SK-N-SH treated with all-trans-retinoic acid at 6 μM for 48 hours (cell line): ENCODE measurements around the gene COL15A1.

Experiments
- ATAC-seq: fragments of 200-7000 bp; cut with Tn5 transposase; 3 replicates; pipeline ENCODE4 v1.9.1; 2020; ENCODE audit warnings: mild to moderate bottlenecking, moderate library complexity
- ARNTL ChIP-seq: fragments of 450-650 bp; formaldehyde crosslinking; IDR thresholded peaks from 2 replicates; pipeline ENCODE4 v1.5.0; 2020; ENCODE audit warnings: low read depth, mild to moderate bottlenecking, moderate library complexity, borderline replicate concordance
- BACH2 ChIP-seq: fragments of 250-450 bp; sonication (Bioruptor Pico); IDR thresholded peaks from 2 replicates; pipeline ENCODE4 v1.9.0; 2021; ENCODE audit warnings: mild to moderate bottlenecking, borderline replicate concordance
- CREB5 ChIP-seq: fragments of 250-450 bp; sonication (Bioruptor Pico); IDR thresholded peaks from 2 replicates; pipeline ENCODE4 v1.5.1; 2020; ENCODE audit warnings: low read depth, mild to moderate bottlenecking, moderate library complexity
- CSDC2 ChIP-seq: fragments of 250-450 bp; sonication (Bioruptor Pico); IDR thresholded peaks from 2 replicates; pipeline ENCODE4 v1.5.0; 2020; ENCODE audit warnings: mild to moderate bottlenecking, moderate library complexity
- CSRNP3 ChIP-seq: fragments of 250-450 bp; sonication (Bioruptor Pico); IDR thresholded peaks from 2 replicates; pipeline ENCODE4 v1.5.1; 2021; ENCODE audit warnings: mild to moderate bottlenecking, moderate library complexity
- ESRRG ChIP-seq: fragments of 250-450 bp; sonication (Bioruptor Pico); IDR thresholded peaks from 2 replicates; pipeline ENCODE4 v1.6.1; 2021; ENCODE audit warnings: mild to moderate bottlenecking
- ISL1 ChIP-seq: fragments of 250-450 bp; sonication (Bioruptor Pico); IDR thresholded peaks from 2 replicates; pipeline ENCODE4 v2.1.2; 2022; ENCODE audit warnings: mild to moderate bottlenecking, moderate library complexity
- PPARA ChIP-seq: fragments of 250-450 bp; sonication (Bioruptor Pico); IDR thresholded peaks from 2 replicates; pipeline ENCODE4 v1.5.0; 2020; ENCODE audit warnings: mild to moderate bottlenecking, borderline replicate concordance
- SNAI2 ChIP-seq: fragments of 250-450 bp; sonication (Bioruptor Pico); IDR thresholded peaks from 2 replicates; pipeline ENCODE4 v1.5.0; 2020; ENCODE audit warnings: mild to moderate bottlenecking, moderate library complexity
- TCF4 ChIP-seq: fragments of 250-450 bp; sonication (Bioruptor Pico); IDR thresholded peaks from 2 replicates; pipeline ENCODE4 v1.8.0; 2021; ENCODE audit warnings: mild to moderate bottlenecking, moderate library complexity, borderline replicate concordance
- TOX ChIP-seq: fragments of 250-450 bp; sonication (Bioruptor Pico); IDR thresholded peaks from 2 replicates; pipeline ENCODE4 v1.8.0; 2021; ENCODE audit warnings: mild to moderate bottlenecking, moderate library complexity, borderline replicate concordance
- TSHZ2 ChIP-seq: fragments of 250-450 bp; sonication (Bioruptor Pico); IDR thresholded peaks from 2 replicates; pipeline ENCODE4 v1.5.0; 2020; ENCODE audit warnings: mild to moderate bottlenecking, moderate library complexity
- ZC3H10 ChIP-seq: fragments of 250-450 bp; sonication (Bioruptor Pico); IDR thresholded peaks from 2 replicates; pipeline ENCODE4 v1.5.1; 2021; ENCODE audit warnings: mild to moderate bottlenecking, moderate library complexity
- ZFP30 ChIP-seq: fragments of 450-650 bp; formaldehyde crosslinking; IDR thresholded peaks from 2 replicates; pipeline ENCODE4 v1.5.0; 2022; ENCODE audit warnings: mild to moderate bottlenecking, moderate library complexity
- ZNF565 ChIP-seq: fragments of 450-650 bp; formaldehyde crosslinking; conservative IDR thresholded peaks from 2 replicates; pipeline ENCODE4 v1.5.0; 2020; ENCODE audit warnings: low read depth, mild to moderate bottlenecking, moderate library complexity
- ZNF70 ChIP-seq: fragments of 450-650 bp; formaldehyde crosslinking; IDR thresholded peaks from 2 replicates; pipeline ENCODE4 v1.5.0; 2020; ENCODE audit warnings: mild to moderate bottlenecking, moderate library complexity
- TF ChIP-seq, protein P1 (sequence below): fragments of 250-450 bp; sonication (Bioruptor Pico); IDR thresholded peaks from 2 replicates; pipeline ENCODE4 v1.8.0; 2020; ENCODE audit warnings: mild to moderate bottlenecking, moderate library complexity, borderline replicate concordance
- TF ChIP-seq, protein P2 (sequence below): fragments of 250-450 bp; sonication (Bioruptor Pico); IDR thresholded peaks from 2 replicates; pipeline ENCODE4 v1.8.0; 2021; ENCODE audit warnings: low read depth, mild to moderate bottlenecking, moderate library complexity, borderline replicate concordance

Gene COL15A1

GRCh38 chr9:99056186-99056585 is 112.5 kb downstream of the COL15A1 start:
- TF ChIP-seq CSDC2 (CRISPR knock-in tag) (no peak), ZNF70 (CRISPR knock-in tag) (no peak), ARNTL (CRISPR knock-in tag) (no peak), SNAI2 (CRISPR knock-in tag) (no peak), TOX (CRISPR knock-in tag) (no peak), ZC3H10 (CRISPR knock-in tag) (no peak), ISL1 (no peak), ESRRG (CRISPR knock-in tag) (no peak), TCF4 (CRISPR knock-in tag) (no peak), CREB5 (CRISPR knock-in tag) (no peak), ZFP30 (CRISPR knock-in tag) (no peak), CSRNP3 (CRISPR knock-in tag) (no peak), TSHZ2 (CRISPR knock-in tag) (no peak), BACH2 (CRISPR knock-in tag) (no peak), ZNF565 (CRISPR knock-in tag) (no peak)
- TF ChIP-seq, protein P1, sequence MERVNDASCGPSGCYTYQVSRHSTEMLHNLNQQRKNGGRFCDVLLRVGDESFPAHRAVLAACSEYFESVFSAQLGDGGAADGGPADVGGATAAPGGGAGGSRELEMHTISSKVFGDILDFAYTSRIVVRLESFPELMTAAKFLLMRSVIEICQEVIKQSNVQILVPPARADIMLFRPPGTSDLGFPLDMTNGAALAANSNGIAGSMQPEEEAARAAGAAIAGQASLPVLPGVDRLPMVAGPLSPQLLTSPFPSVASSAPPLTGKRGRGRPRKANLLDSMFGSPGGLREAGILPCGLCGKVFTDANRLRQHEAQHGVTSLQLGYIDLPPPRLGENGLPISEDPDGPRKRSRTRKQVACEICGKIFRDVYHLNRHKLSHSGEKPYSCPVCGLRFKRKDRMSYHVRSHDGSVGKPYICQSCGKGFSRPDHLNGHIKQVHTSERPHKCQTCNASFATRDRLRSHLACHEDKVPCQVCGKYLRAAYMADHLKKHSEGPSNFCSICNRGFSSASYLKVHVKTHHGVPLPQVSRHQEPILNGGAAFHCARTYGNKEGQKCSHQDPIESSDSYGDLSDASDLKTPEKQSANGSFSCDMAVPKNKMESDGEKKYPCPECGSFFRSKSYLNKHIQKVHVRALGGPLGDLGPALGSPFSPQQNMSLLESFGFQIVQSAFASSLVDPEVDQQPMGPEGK (CRISPR knock-in tag) = no peak
- TF ChIP-seq, protein P2, sequence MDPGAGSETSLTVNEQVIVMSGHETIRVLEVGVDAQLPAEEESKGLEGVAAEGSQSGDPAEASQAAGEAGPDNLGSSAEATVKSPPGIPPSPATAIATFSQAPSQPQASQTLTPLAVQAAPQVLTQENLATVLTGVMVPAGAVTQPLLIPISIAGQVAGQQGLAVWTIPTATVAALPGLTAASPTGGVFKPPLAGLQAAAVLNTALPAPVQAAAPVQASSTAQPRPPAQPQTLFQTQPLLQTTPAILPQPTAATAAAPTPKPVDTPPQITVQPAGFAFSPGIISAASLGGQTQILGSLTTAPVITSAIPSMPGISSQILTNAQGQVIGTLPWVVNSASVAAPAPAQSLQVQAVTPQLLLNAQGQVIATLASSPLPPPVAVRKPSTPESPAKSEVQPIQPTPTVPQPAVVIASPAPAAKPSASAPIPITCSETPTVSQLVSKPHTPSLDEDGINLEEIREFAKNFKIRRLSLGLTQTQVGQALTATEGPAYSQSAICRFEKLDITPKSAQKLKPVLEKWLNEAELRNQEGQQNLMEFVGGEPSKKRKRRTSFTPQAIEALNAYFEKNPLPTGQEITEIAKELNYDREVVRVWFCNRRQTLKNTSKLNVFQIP (CRISPR knock-in tag) = no peak
- TF ChIP-seq, all 23 proteins: peak for 0
- ATAC-seq = no peak

GRCh38 chr9:99056886-99057664 is 113.4 kb downstream of the COL15A1 start:
- no peak for ATAC-seq
- TF ChIP-seq SNAI2 (CRISPR knock-in tag) = no peak
- TF ChIP-seq CSRNP3 (CRISPR knock-in tag) = no peak
- no peak for TF ChIP-seq PPARA (CRISPR knock-in tag)
- no peak for TF ChIP-seq CREB5 (CRISPR knock-in tag)
